HG03135 (cell line): ENCODE measurements around the gene MGAT4B.
"Not testable (repeated sequence)": the region's sequence is repeated elsewhere in the genome, so short reads cannot be mapped to it uniquely, and the experiment has no call there.

Experiments
- ATAC-seq: cut with Tn5 transposase; IDR thresholded peaks from one replicate; pipeline ENCODE4 v1.9.1; 2021; ENCODE audit warnings: mild to moderate bottlenecking, moderate library complexity; ENCODE audit not compliant: unreplicated experiment

Gene MGAT4B

GRCh38 chr5:179795863-179796833 is 10.5 kb downstream of the MGAT4B start:
- peak; percentile 66 for ATAC-seq

- ATAC-seq, result no peak
These were observed 11.4 kb downstream of the MGAT4B start for GRCh38 chr5:179795049-179795862.

- ATAC-seq, result no peak
These were observed 12.1 kb downstream of the MGAT4B start for GRCh38 chr5:179794575-179794974.

DNA sequence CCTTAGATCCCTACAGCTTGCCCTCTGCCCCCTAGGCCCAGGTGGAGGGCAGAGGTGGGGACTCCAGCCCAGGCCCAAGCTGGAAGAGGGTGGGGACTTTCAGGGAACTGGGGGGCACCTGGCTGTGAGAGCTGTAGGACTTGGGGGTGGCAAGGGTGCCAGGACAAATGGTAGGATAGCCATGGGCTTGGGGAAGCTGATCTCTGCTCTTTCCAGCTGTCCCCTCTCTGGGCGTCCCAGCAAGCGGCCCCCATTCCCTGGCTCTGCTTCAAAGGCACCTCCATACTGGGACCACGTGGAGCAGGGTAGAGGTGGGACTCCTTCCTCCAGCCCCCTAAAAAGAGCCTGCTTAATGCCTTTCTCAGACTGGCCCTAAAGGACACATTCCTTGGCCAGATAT is 12.5 kb downstream of the MGAT4B start:
- ATAC-seq, result no peak

GRCh38 chr5:179793468-179794139 is 13.1 kb downstream of the MGAT4B start, which contains the start of gene LTC4S:
TSS of gene LTC4S (plus strand) at chr5:179793986. CDS start at chr5:179794081, 95 bp downstream.
- ATAC-seq, result no peak

GRCh38 chr5:179792612-179793467 is 13.8 kb downstream of the MGAT4B start:
- no peak for ATAC-seq

GRCh38 chr5:179791881-179792611 is 14.6 kb downstream of the MGAT4B start:
- ATAC-seq, result no peak

GRCh38 chr5:179789278-179789677 is 17.4 kb downstream of the MGAT4B start:
- not testable (repeated sequence) for ATAC-seq

GRCh38 chr5:179788193-179788854 is 18.3 kb downstream of the MGAT4B start:
- no peak for ATAC-seq

GRCh38 chr5:179786861-179787260 is 19.8 kb downstream of the MGAT4B start:
- no peak for ATAC-seq

GRCh38 chr5:179783128-179783527 is 23.5 kb downstream of the MGAT4B start:
- ATAC-seq, result no peak

DNA sequence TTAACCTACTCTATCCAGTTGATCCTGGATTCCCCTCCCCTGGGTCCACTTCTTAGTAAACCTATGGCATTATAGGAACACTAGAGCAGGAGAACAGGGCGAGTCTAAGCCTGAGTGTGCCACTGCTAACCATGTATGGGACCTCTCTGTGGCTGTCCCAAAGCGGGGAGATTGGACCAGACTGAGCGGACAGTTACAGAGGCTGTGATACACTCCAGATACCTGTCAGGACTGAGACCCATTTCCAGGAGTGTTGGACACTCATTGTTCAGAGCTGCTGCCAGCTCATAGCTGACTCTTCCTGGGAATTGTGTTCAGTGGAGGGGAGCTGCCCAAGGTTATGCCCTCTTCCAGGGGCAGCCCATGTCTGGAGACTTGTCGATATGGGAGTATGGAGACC is 24.8 kb downstream of the MGAT4B start:
- ATAC-seq, result no peak

GRCh38 chr5:179780362-179780761 is 26.3 kb downstream of the MGAT4B start:
- ATAC-seq, result no peak

- no peak for ATAC-seq
These were observed 26.8 kb downstream of the MGAT4B start for GRCh38 chr5:179779826-179780225.

DNA sequence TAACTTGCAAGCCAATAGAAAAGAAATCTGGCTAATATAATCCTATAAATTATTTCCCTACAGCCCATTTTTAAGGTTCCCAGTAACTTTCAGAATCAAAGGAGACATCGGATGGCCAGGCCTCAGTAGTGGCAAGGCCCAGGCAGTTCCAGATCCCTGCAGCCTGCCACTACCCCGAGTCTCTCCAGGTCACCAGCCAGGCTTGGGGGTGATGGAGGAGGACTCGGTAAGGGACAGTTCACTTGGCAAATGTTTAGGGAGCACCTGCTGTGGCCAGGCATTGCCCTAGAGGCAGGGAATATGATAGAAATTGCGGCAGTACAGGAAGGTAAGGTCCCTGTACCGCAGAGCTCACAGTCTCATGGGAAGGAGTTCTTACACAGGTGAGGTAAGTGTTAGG is 28.1 kb downstream of the MGAT4B start:
- ATAC-seq, result no peak

GRCh38 chr5:179777909-179778308 is 28.8 kb downstream of the MGAT4B start:
- no peak for ATAC-seq

DNA sequence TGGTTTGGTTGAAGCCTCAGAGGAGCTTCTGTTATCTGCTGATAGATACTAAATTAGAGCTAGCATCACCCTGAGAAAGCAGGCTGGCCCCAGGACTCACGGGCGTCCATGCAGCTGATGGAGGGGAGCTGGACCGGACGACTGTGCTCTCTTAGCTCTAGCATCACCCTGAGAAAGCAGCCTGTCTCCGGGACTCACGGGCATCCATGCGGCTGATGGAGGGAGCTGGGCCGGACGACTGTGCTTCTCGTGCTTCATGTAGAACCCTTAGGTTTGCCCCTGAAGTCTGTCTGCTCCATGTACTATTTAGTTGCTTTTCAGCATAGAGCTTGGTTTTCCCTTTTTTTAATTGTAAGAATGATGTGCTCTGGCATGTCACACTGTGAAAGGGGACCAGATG is 29.2 kb downstream of the MGAT4B start:
- no peak for ATAC-seq

- no peak for ATAC-seq
These were observed 30.2 kb downstream of the MGAT4B start for GRCh38 chr5:179776411-179776938.

DNA sequence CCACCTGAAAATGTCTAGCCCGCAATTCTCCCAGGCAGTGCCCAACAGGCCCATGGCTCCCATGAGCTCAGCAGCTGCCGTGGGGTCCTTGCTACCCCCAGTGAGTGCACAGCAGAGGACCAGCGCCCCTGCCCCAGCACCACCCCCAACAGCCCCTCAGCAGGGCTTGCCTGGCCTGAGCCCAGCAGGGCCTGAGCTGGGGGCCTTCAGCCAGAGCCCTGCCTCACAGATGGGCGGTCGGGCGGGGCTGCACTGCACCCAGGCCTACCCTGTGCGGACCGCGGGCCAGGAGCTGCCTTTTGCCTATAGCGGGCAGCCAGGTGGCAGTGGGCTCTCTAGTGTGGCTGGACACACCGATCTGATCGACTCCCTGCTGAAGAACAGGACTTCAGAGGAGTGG is 32.2 kb downstream of the MGAT4B start:
- ATAC-seq, result no peak
